Loucy (cell line): Measurements from ENCODE around the gene NCOA1.

ENCODE experiments used
- CTCF ChIP-seq: fragments of 200-600 bp; sonication (generic); conservative IDR thresholded peaks from 2 replicates; pipeline ENCODE4 v1.5.1; 2014; ENCODE audit warnings: mild to moderate bottlenecking, antibody characterized with exemption, low read length
- EZH2phosphoT487 ChIP-seq: fragments of 200-600 bp; IDR thresholded peaks from 2 replicates; pipeline ENCODE4 v1.6.1; 2018; ENCODE audit warnings: antibody characterized with exemption, mild to moderate bottlenecking, moderate library complexity, borderline replicate concordance

- TF ChIP-seq CTCF = no peak
- TF ChIP-seq EZH2phosphoT487 = no peak
These were observed 7.1 kb downstream of the NCOA1 start for GRCh38 chr2:24498121-24498520.
